GM21619 (cell line): Measurements from ENCODE around the gene TFF3.

Experiments used
- ATAC-seq: cut with Tn5 transposase; IDR thresholded peaks from one replicate; pipeline ENCODE4 v1.9.1; 2021; ENCODE audit not compliant: unreplicated experiment

Gene TFF3

DNA sequence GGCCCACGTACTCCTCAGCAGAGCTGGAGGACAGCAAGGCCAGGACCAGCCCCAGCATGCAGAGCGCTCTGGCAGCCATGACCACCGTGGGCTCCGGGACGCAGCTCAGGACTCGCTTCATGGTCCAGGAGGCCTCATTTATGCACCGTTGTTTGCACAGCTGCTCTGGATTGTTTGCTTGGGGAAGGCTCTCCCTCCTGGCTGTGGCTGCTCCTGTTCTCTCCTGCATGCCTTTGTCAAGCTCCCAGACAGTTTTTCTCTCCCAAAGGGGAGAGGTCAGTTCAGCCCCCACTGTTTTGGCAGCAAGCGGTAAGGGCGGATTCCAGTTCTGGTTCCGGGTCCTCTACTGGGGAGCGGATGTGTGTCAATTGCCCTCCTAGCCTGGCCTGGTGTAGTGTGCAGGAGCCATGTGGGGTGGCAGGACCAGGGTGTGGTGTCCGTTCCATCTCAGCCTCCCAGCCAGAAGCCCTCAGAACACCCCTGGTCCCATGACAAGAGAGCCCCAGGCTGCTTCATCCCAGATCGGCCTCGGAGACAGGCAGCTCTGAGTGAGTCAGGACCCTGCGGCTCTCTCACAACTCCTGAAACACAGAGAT, at the start of gene TFF3:
Gene TFF3, minus strand, starts transcription at position 114 of the 596 bp plus-strand sequence. Its CDS starts 35 bp downstream, at position 79.
- no peak for ATAC-seq

GRCh38 chr21:42364304-42364865, 49.2 kb upstream of the TFF3 start:
- ATAC-seq = no peak

DNA sequence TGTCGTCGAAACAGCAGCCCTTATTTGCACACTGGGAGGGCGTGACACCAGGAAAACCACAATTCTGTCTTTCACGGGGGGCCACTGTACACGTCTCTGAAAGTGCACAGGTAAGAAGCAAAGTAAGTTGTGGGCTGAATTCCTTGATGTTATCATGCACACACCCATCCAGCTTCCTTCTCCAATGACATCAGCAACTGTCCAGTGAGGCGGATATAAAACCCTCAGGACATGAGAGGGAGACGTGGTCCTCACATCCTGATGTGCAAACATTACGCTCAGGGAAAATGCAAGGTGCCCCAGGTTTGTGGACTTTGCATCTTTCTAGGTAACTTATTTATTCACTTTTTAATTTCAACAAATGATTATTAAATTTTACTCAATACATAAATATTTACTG, 48.1 kb upstream of the TFF3 start:
- ATAC-seq = no peak

- ATAC-seq = no peak
These were observed 47.5 kb upstream of the TFF3 start for GRCh38 chr21:42362700-42363099.

- no peak for ATAC-seq
These were observed 47.0 kb upstream of the TFF3 start for GRCh38 chr21:42362198-42362597.

- ATAC-seq = no peak
These were observed 46.1 kb upstream of the TFF3 start for GRCh38 chr21:42361286-42361685.

DNA sequence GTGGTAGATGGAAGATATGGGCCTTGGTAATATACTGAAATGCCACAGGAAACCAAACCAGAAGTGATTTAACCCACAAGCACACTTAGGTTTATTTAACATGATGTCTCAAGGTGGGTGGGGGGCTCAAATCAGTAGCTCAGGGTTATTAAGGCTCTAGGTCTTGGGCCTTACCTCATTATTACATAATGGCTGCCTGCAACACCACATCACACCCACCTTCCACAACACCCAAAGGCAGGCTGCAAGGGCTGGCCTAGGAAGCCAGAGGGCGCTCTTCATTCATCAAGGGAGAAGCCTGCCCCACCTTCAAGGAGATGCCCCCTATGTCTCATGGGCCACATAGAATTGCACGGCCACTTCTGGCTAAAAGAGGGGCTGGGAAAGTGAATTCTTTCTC, 45.1 kb upstream of the TFF3 start:
- no peak for ATAC-seq

DNA sequence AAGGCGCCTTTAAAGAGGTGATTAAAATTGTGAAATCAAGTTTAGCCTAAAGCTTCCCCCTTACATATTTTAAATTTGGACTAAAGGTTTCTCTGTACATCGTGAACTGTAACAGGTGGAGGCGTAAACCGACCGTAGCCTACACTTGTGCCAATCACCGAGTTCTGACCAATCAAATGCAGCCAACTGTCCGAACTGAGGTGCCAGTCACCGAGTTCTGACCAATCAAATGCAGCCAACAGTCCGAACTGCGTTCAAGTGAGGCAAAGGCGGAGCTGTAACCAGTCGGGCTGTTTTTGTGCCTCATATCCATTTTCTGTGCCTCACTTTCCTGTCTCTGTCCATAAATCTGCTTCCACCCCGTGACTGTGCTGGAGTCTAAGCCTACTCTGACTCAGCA, 43.7 kb upstream of the TFF3 start:
- ATAC-seq = no peak

DNA sequence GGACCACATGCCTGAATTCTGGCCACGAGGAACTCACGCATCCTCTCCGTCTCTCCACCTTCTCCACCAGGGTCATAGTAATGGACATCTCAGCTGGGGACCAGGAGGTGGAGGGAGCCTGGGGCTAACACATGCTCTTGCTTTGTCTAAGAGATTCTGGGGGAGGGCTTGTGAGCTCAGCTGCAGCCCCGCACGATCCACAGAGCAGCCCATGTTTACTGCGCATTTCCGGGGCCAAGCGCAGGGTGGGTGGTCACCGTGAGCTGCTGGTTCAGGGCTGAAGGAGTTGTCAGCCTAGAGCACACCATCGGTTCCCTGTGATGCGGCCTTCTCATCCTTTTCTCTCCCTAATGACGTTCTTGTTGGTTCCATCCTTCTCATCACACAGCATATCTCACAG, 43.1 kb upstream of the TFF3 start:
- no peak for ATAC-seq

- no peak for ATAC-seq
These were observed 42.1 kb upstream of the TFF3 start for GRCh38 chr21:42357307-42357706.

DNA sequence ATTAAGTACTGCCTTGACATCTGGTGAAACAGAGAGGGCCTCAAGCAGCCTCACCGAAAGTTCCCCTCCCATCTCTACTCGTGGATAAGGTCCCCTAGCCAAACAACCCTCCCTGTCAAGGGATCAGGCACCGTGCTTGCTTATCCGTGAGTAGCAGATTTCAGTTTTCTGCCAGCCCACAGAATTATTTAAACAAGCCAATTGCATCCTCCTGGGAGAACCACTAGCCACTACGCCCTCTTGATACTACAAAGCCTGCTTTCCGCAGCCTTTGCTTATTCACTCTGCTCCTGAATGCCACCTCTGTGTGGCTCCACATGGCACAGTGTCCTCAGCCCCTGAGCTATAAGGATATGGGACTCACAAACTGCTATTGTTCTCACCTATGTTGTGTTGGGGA, 41.4 kb upstream of the TFF3 start:
- ATAC-seq = no peak

DNA sequence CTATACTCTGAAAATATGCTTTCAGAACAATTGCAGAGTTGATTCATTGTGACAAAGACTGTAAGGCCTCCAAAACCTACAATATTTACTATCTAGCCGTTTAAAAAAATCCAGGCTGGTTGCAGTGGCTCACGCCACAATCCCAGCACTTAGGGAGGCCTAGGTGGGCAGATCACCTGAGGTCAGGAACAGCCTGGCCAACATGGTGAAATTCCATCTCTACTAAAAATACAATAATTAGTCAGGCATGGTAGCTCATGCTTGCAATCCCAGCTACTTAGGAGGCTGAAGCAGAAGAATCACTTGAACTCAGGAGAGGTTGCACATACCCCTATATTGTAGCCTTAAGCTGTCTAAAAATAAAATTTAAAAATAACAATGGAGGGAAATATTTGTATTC, 40.8 kb upstream of the TFF3 start:
- ATAC-seq = no peak

- no peak for ATAC-seq
These were observed 38.4 kb upstream of the TFF3 start for GRCh38 chr21:42353623-42354022.

GRCh38 chr21:42352441-42353095, 37.4 kb upstream of the TFF3 start:
- ATAC-seq = no peak

GRCh38 chr21:42351626-42352440, 36.6 kb upstream of the TFF3 start:
- no peak for ATAC-seq

GRCh38 chr21:42350927-42351426, 35.8 kb upstream of the TFF3 start, which contains the start of gene TFF2:
Gene TFF2, minus strand, starts transcription at chr21:42350994. Its CDS starts 37 bp downstream, at chr21:42350957.
- no peak for ATAC-seq

DNA sequence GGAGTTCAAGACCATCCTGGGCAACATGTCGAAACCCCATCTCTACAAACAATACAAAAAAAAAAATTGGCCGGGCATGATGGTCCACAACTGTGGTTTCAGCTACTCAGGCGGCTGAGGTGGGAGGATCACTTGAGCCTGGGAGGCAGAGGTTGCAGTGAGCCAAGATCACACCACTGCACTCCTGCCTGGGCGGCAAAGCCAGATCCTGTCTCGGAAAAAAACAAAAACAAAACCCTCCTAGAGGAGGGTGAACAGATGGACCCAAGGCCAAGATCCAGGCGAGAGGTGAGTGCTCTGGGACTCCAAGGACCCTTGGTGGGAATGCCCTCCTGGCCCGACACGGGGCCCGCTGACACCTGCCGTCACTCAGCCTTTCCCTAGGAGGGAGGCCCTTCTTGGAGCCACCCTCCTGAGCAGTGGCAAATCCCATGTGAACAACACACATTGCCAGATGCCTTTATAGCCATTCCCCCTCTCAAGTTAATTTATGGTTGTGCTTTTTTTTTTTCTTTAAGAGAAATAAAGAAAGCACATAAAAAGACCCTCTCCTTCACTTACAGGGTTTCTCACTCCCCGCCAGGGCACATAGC, 35.2 kb upstream of the TFF3 start:
- no peak for ATAC-seq

DNA sequence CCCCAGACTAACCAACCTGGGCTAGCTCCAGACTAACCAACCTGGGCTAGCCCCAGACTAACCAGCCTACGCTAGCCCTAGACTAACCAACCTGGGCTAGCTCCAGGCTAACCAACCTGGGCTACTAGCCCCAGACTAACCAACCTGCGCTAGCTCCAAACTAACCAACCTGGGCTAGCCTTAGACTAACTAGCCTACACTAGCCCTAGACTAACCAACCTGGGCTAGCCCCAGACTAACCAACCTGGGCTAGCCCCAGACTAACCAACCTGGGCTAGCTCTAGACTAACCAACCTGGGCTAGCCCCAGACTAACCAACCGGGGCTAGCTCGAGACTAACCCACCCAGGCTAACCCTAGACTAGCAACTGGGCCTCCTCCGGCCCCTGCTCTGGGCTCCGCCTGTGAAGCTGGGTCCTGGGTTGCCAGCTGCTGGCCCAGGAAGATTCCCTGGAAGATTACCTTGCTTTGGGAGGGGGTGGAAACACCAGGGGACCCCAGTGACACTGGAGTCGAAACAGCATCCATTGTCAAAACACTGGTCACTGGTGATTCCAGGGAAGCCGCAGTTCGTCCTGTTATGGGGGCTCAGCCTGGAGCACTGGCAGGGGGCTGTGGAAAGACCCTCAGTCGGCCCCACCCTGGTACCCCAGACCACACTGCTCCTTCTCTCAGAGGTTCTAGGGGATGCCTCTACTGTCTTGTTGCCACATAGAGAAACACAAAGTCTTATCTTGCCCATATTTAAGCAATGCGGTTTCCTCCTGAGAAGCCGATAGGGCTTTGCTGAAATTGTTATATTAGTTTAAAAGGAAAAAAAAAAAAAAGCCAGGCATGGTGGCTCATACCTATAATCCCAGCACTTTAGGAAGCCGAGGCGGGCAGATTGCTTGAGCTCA, 34.5 kb upstream of the TFF3 start:
- no peak for ATAC-seq

GRCh38 chr21:42348762-42349161, 33.6 kb upstream of the TFF3 start:
- ATAC-seq = no peak
